GM19397 (cell line): ENCODE data around the gene MTX3.

Source experiments
- ATAC-seq: cut with Tn5 transposase; IDR thresholded peaks from one replicate; pipeline ENCODE4 v1.9.1; 2021; ENCODE audit warnings: mild to moderate bottlenecking, moderate library complexity; ENCODE audit not compliant: unreplicated experiment

Gene MTX3

DNA sequence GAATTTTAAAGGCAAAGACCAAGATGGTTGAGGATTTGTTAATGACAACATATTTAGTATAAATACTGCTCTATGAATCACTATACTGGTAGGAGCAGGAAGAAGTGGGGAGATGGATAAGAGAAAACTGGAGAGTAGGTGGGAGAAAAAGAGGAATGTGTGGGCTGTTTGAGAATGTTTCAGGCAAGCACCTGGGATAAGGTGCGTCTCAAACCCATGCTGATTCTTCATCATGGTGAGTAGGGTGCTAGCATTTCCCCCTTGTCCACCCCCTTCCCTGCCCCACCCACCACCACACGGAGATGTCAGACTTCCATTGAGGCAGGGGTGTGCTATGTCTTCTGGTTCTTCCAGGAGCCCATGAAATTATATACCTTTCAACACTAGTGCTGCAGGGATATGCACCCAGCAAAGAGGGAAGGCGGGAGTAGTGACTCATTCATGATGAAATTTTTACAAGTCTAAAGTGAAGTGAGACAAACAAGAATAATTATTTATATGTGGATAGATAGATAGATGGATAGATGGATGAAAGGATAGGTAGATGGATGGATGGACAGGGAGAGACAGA, 54.3 kb downstream of the MTX3 start:
- ATAC-seq = no peak

DNA sequence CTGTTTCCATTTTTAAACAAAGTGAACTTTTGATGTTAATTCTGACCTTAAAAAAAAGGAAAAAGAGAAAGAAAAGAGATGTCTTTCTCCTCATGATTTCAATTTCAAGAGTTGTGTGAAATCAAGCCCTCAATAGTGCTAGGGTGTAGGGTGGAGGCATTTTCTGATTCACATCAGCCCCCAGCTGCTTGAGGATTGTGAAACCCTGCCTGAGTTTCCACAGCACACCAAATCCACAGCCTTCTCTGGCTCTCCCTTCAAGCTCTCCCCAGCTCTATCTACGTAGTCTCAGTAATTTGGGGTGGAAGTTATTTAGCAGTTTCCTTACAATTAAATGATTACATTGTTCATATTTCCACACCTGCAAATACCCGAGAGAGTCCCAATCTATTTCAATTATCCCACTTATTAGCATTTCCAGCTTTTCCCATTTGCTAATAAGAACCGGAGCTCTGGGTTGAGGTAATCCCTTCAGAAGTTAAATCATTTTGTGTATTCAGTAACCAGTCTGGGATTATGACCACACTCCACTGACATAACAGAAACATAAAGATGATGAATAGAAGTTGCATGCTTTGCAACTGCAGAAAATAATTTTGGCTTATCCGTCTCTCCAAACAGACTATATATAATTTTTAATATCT, 54.9 kb downstream of the MTX3 start:
- ATAC-seq = no peak

- ATAC-seq = no peak
Observed at GRCh38 chr5:79934681-79935080, 56.4 kb downstream of the MTX3 start.

DNA sequence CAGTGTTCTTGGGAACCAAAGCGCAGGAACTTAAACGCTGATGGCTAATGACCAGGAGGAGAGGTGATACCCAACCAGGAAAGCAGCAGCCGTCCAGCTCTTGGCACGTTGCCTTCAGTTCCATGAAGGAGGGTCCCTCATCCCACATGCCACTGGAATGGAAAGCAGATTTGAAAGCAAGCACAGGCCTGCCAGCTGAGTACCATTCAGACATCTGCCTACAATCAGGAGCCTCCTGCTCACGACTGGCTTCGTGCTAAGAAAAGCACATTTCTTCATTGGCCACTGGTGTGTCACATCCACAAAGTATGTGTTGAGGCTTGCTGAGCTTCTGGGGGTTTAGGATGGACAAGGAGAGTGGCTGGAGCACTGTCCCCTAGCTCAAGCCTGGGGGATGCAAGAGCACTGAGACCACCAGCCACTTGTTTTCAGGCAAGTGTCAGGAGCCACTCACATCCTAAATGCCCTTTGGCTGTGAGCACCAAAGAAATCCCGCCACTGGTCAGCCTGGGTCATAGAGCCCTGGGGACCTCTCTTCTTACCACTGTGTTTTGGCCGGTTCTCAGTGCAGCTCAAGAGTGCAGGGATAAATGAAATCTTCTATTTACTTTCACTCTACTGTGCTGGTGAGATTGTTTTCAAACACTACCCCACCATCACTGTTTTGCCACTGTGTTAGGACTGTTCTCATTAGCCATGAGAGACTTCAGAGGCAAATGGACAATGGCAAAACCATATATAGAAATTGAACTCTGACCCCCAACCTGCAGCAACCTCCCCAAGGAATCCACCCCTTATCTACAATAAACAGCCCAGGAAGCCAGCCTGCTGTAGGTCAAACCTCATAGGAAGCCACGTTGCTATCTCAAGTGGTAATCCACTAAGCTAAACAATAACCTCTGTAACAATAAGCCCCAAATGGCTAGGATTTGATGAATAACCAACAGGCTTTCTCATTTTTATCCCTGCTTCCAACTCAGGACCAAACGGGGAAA, 58.3 kb downstream of the MTX3 start:
- no peak for ATAC-seq

DNA sequence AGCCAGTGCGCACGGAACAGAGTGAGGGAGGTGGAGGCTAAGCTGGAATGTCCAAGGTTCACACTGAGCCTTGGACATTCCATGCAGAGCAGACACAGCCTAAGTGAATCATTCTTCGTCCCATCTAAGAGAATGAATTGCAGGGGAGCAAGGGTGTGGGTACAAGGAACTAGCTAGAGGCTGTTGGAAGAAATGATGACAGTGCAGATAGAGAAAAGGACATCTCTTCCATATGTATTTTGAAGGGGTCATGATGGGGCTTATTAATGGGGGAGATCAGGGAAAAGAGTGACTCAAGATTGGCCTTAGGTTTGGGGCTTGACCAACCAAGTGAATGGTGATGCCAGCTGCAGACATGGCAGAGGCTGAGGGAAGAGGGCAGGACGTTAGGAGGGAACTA, 59.2 kb downstream of the MTX3 start:
- ATAC-seq = no peak

DNA sequence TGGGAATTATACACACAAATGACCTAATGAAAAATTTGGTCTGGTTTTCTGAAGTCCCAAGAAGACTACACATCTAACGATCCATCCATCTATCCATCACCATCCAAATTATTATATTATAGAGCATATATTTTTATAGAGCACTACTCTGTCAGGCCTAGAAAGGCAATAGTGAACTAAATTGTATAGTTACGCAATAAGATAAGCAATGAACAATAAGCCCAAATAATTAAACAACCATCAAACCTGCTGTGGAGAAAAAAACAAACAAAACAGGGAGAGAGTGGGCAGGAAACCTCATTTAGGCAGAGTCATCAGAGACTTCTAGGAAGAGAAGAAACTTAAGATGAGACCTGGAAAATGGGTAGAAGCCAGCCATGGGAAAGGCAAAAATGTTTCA, 59.7 kb downstream of the MTX3 start:
- ATAC-seq = no peak

GRCh38 chr5:79929095-79929494, 62.0 kb downstream of the MTX3 start:
- ATAC-seq = no peak
